GM23338 (cell line): ENCODE data around the gene GALNT15. TPM values are rescaled to one million over a fixed set of nuclear protein-coding genes. Genes with fewer than 3 reads are reported as not detected.

Experiments used
- ATAC-seq: fragments of 200-7000 bp; cut with Tn5 transposase; 3 replicates; pipeline ENCODE4 v1.9.1; 2020
- DNase-seq: peaks from one replicate; pipeline ENCODE4 v3.0.0-alpha.2; 2015; ENCODE audit warnings: low spot score
- H2AFZ ChIP-seq: fragments of 200-600 bp; sonication (generic); 2 replicates; pipeline ENCODE4 v1.8.0; 2016; ENCODE audit warnings: antibody characterized with exemption, mild to moderate bottlenecking, moderate library complexity
- H3F3A ChIP-seq: fragments of 200-600 bp; sonication (generic); replicated peaks from 2 replicates; pipeline ENCODE4 v1.8.0; 2017; ENCODE audit warnings: antibody characterized with exemption, mixed run types, low read depth
- H3K27ac ChIP-seq: fragments of 200-600 bp; sonication (generic); 2 replicates; pipeline ENCODE4 v1.6.1; 2016; ENCODE audit warnings: low read depth
- H3K27me3 ChIP-seq: fragments of 200-600 bp; sonication (generic); 2 replicates; pipeline ENCODE4 v1.8.0; 2016; ENCODE audit warnings: mild to moderate bottlenecking, mixed run types, moderate library complexity; ENCODE audit not compliant: insufficient read depth
- H3K36me3 ChIP-seq: fragments of 200-600 bp; sonication (generic); 2 replicates; pipeline ENCODE4 v1.8.0; 2016; ENCODE audit warnings: mild to moderate bottlenecking; ENCODE audit not compliant: insufficient read depth
- H3K4me1 ChIP-seq: fragments of 200-600 bp; sonication (generic); 2 replicates; pipeline ENCODE4 v1.8.0; 2016; ENCODE audit warnings: mild to moderate bottlenecking, moderate library complexity; ENCODE audit not compliant: insufficient read depth
- H3K4me2 ChIP-seq: fragments of 200-600 bp; sonication (generic); 2 replicates; pipeline ENCODE4 v1.7.1; 2017; ENCODE audit warnings: mixed run types
- H3K4me3 ChIP-seq: fragments of 200-600 bp; sonication (generic); 2 replicates; pipeline ENCODE4 v1.6.1; 2016; ENCODE audit warnings: mixed run types
- H3K79me2 ChIP-seq: fragments of 200-600 bp; sonication (generic); replicated peaks from 2 replicates; pipeline ENCODE4 v1.8.0; 2017; ENCODE audit warnings: mild to moderate bottlenecking; ENCODE audit not compliant: insufficient read depth
- H3K9me2 ChIP-seq: fragments of 200-600 bp; sonication (generic); 2 replicates; pipeline ENCODE4 v1.8.0; 2017; ENCODE audit not compliant: insufficient read depth
- H4K20me1 ChIP-seq: fragments of 200-600 bp; sonication (generic); replicated peaks from 2 replicates; pipeline ENCODE4 v1.8.0; 2017; ENCODE audit warnings: mild to moderate bottlenecking; ENCODE audit not compliant: insufficient read depth
- H3K27ac Mint-ChIP-seq: 2 replicates; pipeline ENCODE4 v1.8.0; 2020; ENCODE audit warnings: inconsistent platforms, mild to moderate bottlenecking, moderate library complexity, mixed read lengths
- H3K27me3 Mint-ChIP-seq: 3 replicates; pipeline ENCODE4 v1.8.0; 2022; ENCODE audit warnings: low read depth, mild to moderate bottlenecking, moderate library complexity, mixed read lengths, inconsistent platforms; ENCODE audit not compliant: insufficient read depth, poor library complexity
- H3K36me3 Mint-ChIP-seq: 3 replicates; pipeline ENCODE4 v1.8.0; 2021; ENCODE audit warnings: low read depth, mild to moderate bottlenecking, inconsistent platforms, moderate library complexity, mixed read lengths
- H3K4me1 Mint-ChIP-seq: 3 replicates; pipeline ENCODE4 v1.8.0; 2020; ENCODE audit warnings: mild to moderate bottlenecking, inconsistent platforms, mixed read lengths
- H3K4me3 Mint-ChIP-seq: 3 replicates; pipeline ENCODE4 v1.8.0; 2021; ENCODE audit warnings: moderate library complexity, mild to moderate bottlenecking, inconsistent platforms, mixed read lengths
- H3K9me3 Mint-ChIP-seq: 3 replicates; pipeline ENCODE4 v1.8.0; 2020; ENCODE audit warnings: moderate library complexity, mild to moderate bottlenecking, inconsistent platforms, mixed read lengths
- CTCF ChIP-seq, 2 experiments: fragments of 200-600 bp in 1 of 2; sonication (generic) in 1 of 2; conservative IDR thresholded peaks; 2 replicates each; pipeline versions ENCODE4 v1.5.1 to v1.6.1; 2016 to 2017; ENCODE audit warnings: antibody characterized with exemption in 2 of 2, low read depth in 2 of 2, mild to moderate bottlenecking in 2 of 2, moderate library complexity in 1 of 2
- ETS1 ChIP-seq: IDR thresholded peaks from 2 replicates; pipeline ENCODE4 v1.6.1; 2016; ENCODE audit warnings: antibody characterized with exemption
- EZH2phosphoT487 ChIP-seq: fragments of 200-600 bp; sonication (generic); IDR thresholded peaks from one replicate; pipeline ENCODE4 v1.8.1; 2018; ENCODE audit warnings: antibody characterized with exemption; ENCODE audit not compliant: unreplicated experiment
- NANOG ChIP-seq: IDR thresholded peaks from 2 replicates; pipeline ENCODE4 v1.6.1; 2016; ENCODE audit warnings: antibody characterized with exemption, borderline replicate concordance
- POLR2AphosphoS5 ChIP-seq: IDR thresholded peaks from 2 replicates; pipeline ENCODE4 v1.6.1; 2016; ENCODE audit warnings: antibody characterized with exemption, low read depth
- REST ChIP-seq: IDR thresholded peaks from one replicate; pipeline ENCODE4 v1.6.1; 2018; ENCODE audit warnings: antibody characterized with exemption; ENCODE audit not compliant: unreplicated experiment
- STAT1 ChIP-seq: IDR thresholded peaks from one replicate; pipeline ENCODE4 v1.6.1; 2016; ENCODE audit warnings: antibody characterized with exemption; ENCODE audit not compliant: unreplicated experiment
- polyA plus RNA-seq: library from polyadenylated mRNA; unstranded; fragments of >200 nt; fragmentation: Nextera tagmentation; extraction: Ambion mirVana; gene quantifications from 2 replicates; pipeline ENCODE4 v1.2.1, GENCODE V29; 2016
- total RNA-seq: library from RNA; depleted of rRNA; stranded (reverse); fragments of >200 nt; shearing (Covaris generic); gene quantifications from 2 replicates; pipeline ENCODE4 v1.2.3, GENCODE V29; 2014

GALNT15 gene
- total and polyA plus RNA-seq, 2 experiments from 2014 or later: 0.06 to 0.35 TPM

GRCh38 chr3:16188071-16188470 lies 13.6 kb downstream of the GALNT15 start:
- TF ChIP-seq CTCF (conservative IDR thresholded peaks at IDR 0.05; ENCODE audit: low read depth in 2 of 2) (0 out of 4 replicates have a peak, but pooled peaks of 1 of the 2 experiments have one; percentile 7), STAT1 (no peak)
- Histone ChIP-seq H2AFZ (no peak overlapping the region), H3K4me2 (no peak overlapping the region), H3K36me3 (no peaks in the 10 kb centered on the region), H3K27ac (no peak overlapping the region), H3K4me1 (no peaks in the 10 kb centered on the region), H3K79me2 (no peaks in the 10 kb centered on the region), H3K27me3 (no peaks in the 10 kb centered on the region), H3K4me3 (no peak overlapping the region), H3F3A (no peaks in the 10 kb centered on the region), H3K9me2 (peaks cover 14% of the 10 kb centered on the region), H4K20me1 (no peaks in the 10 kb centered on the region)
- ATAC-seq (no peak), DNase-seq (no peak)
- no peaks in the 10 kb centered on the region for H3K4me1 Mint-ChIP-seq
- H3K27me3 Mint-ChIP-seq: no peaks in the 10 kb centered on the region
- H3K27ac Mint-ChIP-seq: no peak overlapping the region
- H3K4me3 Mint-ChIP-seq: no peak overlapping the region
- H3K9me3 Mint-ChIP-seq: no peaks in the 10 kb centered on the region
- H3K36me3 Mint-ChIP-seq: no peaks in the 10 kb centered on the region

- no peak overlapping the region for H3K4me3 Mint-ChIP-seq
- no peak for DNase-seq
- no peaks in the 10 kb centered on the region for H3K36me3 Mint-ChIP-seq
- Histone ChIP-seq H3K36me3 (no peaks in the 10 kb centered on the region), H4K20me1 (no peaks in the 10 kb centered on the region), H3K9me2 (peaks cover 14% of the 10 kb centered on the region), H3K4me3 (no peak overlapping the region), H2AFZ (no peak overlapping the region), H3K79me2 (no peaks in the 10 kb centered on the region), H3K27me3 (no peaks in the 10 kb centered on the region), H3K4me2 (no peak overlapping the region), H3K27ac (no peak overlapping the region), H3K4me1 (no peaks in the 10 kb centered on the region), H3F3A (no peaks in the 10 kb centered on the region)
- no peak overlapping the region for H3K27ac Mint-ChIP-seq
- no peak for ATAC-seq
- no peaks in the 10 kb centered on the region for H3K9me3 Mint-ChIP-seq
- TF ChIP-seq NANOG: no peak
- no peak for TF ChIP-seq ETS1
- no peak for TF ChIP-seq EZH2phosphoT487
- no peak for TF ChIP-seq POLR2AphosphoS5
- no peak for TF ChIP-seq STAT1
- TF ChIP-seq REST: no peak
- no peaks in the 10 kb centered on the region for H3K27me3 Mint-ChIP-seq
- H3K4me1 Mint-ChIP-seq: no peaks in the 10 kb centered on the region
Observed at GRCh38 chr3:16189201-16189600, 14.7 kb downstream of the GALNT15 start.
